ENCODE measurements around the gene TMA7. TPM values are rescaled to one million over a fixed set of nuclear protein-coding genes. Genes with fewer than 3 reads are reported as not detected.
A peak's percentile ranks its signal among the peaks of the same experiment; 100 is the strongest.

TMA7 gene
- total and polyA plus RNA-seq, 2 of the 13 experiments (the other 11 are each of a cell fraction or from before 2014, with no cell fraction given), result 100 to 486 TPM

GRCh38 chr3:48439820-48440589 lies at the start of gene TMA7, which contains the start of gene CCDC51 (continued):
- no peak for TF ChIP-seq STAT6 (CRISPR knock-in tag; IDR thresholded peaks at IDR 0.05; ENCODE audit: borderline replicate concordance)
- no peak for TF ChIP-seq GRHL1 (CRISPR knock-in tag; conservative IDR thresholded peaks at IDR 0.05)
- TF ChIP-seq PRMT3 (CRISPR knock-in tag; IDR thresholded peaks at IDR 0.05; ENCODE audit: borderline replicate concordance, low read depth), result no peak
- TF ChIP-seq NCOR1 (IDR thresholded peaks at IDR 0.05; ENCODE audit: borderline replicate concordance, low read length), result no peak
- TF ChIP-seq MYNN (CRISPR knock-in tag; IDR thresholded peaks at IDR 0.05; ENCODE audit: low read depth), result no peak
- TF ChIP-seq ZNF335 (CRISPR knock-in tag; IDR thresholded peaks at IDR 0.05), result peak; percentile 88; the same call in 1 of the 2 replicates
- no peak for TF ChIP-seq PBX3 (CRISPR knock-in tag; IDR thresholded peaks at IDR 0.05; ENCODE audit: borderline replicate concordance)
- TF ChIP-seq ZMAT3 (CRISPR knock-in tag; conservative IDR thresholded peaks at IDR 0.05), result peak; percentile 84; the same call in 1 of the 2 replicates
- TF ChIP-seq FOXJ3 (CRISPR knock-in tag; IDR thresholded peaks at IDR 0.05; ENCODE audit: borderline replicate concordance), result no peak
- no peak for TF ChIP-seq ZNF136 (CRISPR knock-in tag; IDR thresholded peaks at IDR 0.05; ENCODE audit: low read depth)
- no peak for TF ChIP-seq GMEB2 (CRISPR knock-in tag; IDR thresholded peaks at IDR 0.05; ENCODE audit: low read depth)
- peak; percentile 61; the same call in 1 of the 2 replicates for TF ChIP-seq YEATS4 (CRISPR knock-in tag; IDR thresholded peaks at IDR 0.05; ENCODE audit: borderline replicate concordance)
- no peak for TF ChIP-seq TBL1XR1 (IDR thresholded peaks at IDR 0.05; ENCODE audit: borderline replicate concordance, low read length, partially characterized antibody)
- peak; percentile 31; the same call in 1 of the 2 replicates for TF ChIP-seq SRY (CRISPR knock-in tag; IDR thresholded peaks at IDR 0.05)
- no peak for TF ChIP-seq MTF2 (CRISPR knock-in tag; IDR thresholded peaks at IDR 0.05; ENCODE audit: borderline replicate concordance)
- no peak for TF ChIP-seq ELK4 (CRISPR knock-in tag; IDR thresholded peaks at IDR 0.05; ENCODE audit: borderline replicate concordance)
- 0 out of 2 replicates have a peak, but pooled peaks have one; percentile 49 for TF ChIP-seq ZBTB1 (CRISPR knock-in tag; IDR thresholded peaks at IDR 0.05; ENCODE audit: borderline replicate concordance)
- TF ChIP-seq ZNF510 (CRISPR knock-in tag; IDR thresholded peaks at IDR 0.05; ENCODE audit: low read depth), result peak; percentile 80; the same call in 1 of the 2 replicates
- peak; percentile 49; the same call in 1 of the 2 replicates for TF ChIP-seq PPARG (CRISPR knock-in tag; conservative IDR thresholded peaks at IDR 0.05)
